Measurements from ENCODE around the gene FGF12. TPM values are rescaled to one million over a fixed set of nuclear protein-coding genes. Genes with fewer than 3 reads are reported as not detected.
A peak's percentile ranks its signal among the peaks of the same experiment; 100 is the strongest.

Gene FGF12
- total and polyA plus RNA-seq, 10 donors, result 3.7 to 53.3 (median 19.1) TPM

DNA sequence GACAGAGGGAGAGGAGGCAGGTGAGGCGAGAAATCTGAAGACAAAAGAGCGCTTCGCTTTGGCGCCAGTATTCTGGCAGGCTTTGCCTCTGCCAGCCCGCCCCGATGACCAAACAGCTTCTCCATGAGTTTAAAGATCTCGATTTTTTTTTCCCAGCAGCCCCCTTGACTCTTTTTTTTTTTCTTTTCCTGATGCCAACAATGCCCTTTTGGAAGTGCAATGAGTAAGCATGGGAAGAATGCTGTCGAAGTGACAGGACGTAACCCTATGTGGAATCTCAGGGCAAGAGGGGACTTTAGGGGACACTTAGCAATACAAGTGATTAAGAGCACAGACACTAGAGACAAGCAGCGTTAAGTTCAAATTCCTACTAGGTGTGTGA, 211.7 kb downstream of the FGF12 start:
- 13 to 17% (median 15%) methylated on average over 10 of the region's 10 CpGs for WGBS, 5 donors
- peaks cover 0 to 3% (median 0%) of the 10 kb centered on the region in 8 donors for H3K9me3 ChIP-seq
- peaks cover 0 to 23% (median 8%) of the 10 kb centered on the region in 6 donors for H3K4me1 ChIP-seq
- no peak overlapping the region for H3K27ac ChIP-seq
- peaks cover 0 to 58% (median 23%) of the 10 kb centered on the region in 7 donors for H3K27me3 ChIP-seq (replicated peaks in 1 of 7)
- no peak for DNase-seq
- TF ChIP-seq POLR2AphosphoS5 (IDR thresholded peaks at IDR 0.05) (no peak), POLR2A (IDR thresholded peaks at IDR 0.05) (no peak)
- TF ChIP-seq, protein P1, sequence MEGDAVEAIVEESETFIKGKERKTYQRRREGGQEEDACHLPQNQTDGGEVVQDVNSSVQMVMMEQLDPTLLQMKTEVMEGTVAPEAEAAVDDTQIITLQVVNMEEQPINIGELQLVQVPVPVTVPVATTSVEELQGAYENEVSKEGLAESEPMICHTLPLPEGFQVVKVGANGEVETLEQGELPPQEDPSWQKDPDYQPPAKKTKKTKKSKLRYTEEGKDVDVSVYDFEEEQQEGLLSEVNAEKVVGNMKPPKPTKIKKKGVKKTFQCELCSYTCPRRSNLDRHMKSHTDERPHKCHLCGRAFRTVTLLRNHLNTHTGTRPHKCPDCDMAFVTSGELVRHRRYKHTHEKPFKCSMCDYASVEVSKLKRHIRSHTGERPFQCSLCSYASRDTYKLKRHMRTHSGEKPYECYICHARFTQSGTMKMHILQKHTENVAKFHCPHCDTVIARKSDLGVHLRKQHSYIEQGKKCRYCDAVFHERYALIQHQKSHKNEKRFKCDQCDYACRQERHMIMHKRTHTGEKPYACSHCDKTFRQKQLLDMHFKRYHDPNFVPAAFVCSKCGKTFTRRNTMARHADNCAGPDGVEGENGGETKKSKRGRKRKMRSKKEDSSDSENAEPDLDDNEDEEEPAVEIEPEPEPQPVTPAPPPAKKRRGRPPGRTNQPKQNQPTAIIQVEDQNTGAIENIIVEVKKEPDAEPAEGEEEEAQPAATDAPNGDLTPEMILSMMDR (IDR thresholded peaks at IDR 0.05 in 8 of 11, conservative IDR thresholded peaks at IDR 0.05 in 3 of 11), result no peak
- no peaks in the 10 kb centered on the region for H3K36me3 ChIP-seq
- peak overlapping the region in 5 of 8 donors; percentile 38 to 70 (median 50) for H3K4me3 ChIP-seq
- intact Hi-C loops (cut with DNase I; ENCODE audit: low total_unique reads), result no loop called here

GRCh38 chr3:192514754-192515663, 212.3 kb downstream of the FGF12 start:
- peaks cover 0 to 58% (median 23%) of the 10 kb centered on the region in 7 donors for H3K27me3 ChIP-seq (replicated peaks in 1 of 7)
- 5 to 13% (median 5%) methylated on average over 39 to 74 of the region's 74 CpGs for WGBS, 5 donors
- no peaks in the 10 kb centered on the region for H3K36me3 ChIP-seq
- H3K4me3 ChIP-seq, result peak overlapping the region; percentile 12 to 70 (median 44)
- peak in 2 of 3 donors; percentile 33 to 60 for TF ChIP-seq POLR2AphosphoS5 (IDR thresholded peaks at IDR 0.05)
- TF ChIP-seq, protein P1 (IDR thresholded peaks at IDR 0.05 in 8 of 11, conservative IDR thresholded peaks at IDR 0.05 in 3 of 11), result peak in 3 of 11 experiments; percentile 16 to 36 (median 17)
- no peak for TF ChIP-seq POLR2A (IDR thresholded peaks at IDR 0.05)
- H3K4me1 ChIP-seq, result peaks cover 0 to 23% (median 8%) of the 10 kb centered on the region in 6 donors
- H3K9me3 ChIP-seq, result peaks cover 0 to 7% (median 0%) of the 10 kb centered on the region in 8 donors
- peak; percentile 74 for DNase-seq
- H3K27ac ChIP-seq, result no peak overlapping the region
- intact Hi-C loops (cut with DNase I; ENCODE audit: low total_unique reads), result no loop called here

DNA sequence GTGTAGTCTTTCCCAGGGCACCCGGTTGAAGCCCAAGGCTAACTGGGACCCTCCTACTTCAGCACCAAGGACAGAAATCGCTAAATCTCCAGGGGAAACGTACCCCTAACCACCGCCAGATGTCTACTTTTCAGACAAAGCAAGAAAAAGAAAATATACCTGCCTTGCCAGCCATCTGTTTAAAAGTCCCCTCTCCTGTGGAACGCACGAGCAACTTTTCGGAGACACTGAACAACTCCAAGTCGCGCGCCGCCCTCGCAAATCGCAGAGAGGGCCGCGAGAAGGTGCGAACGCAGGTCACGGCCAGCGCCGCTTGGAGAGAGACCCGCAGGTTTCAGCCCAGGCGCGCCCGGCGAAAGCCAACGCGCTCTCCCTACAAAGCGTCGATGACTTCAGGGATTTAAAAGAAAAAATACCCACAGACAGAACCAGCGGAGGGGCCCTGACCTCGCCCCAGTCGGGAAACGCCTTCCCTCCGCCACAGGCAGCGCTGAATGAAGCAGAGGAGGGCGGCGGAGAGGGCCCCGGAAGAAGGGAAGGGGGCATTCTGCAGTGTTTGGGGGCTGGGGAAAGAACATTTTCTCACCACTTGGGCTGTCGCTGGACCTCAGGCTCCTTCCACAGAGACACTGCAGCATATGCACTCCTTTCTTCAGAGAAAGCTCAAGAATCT, 213.1 kb downstream of the FGF12 start:
- H3K4me1 ChIP-seq, result peaks cover 0 to 23% (median 8%) of the 10 kb centered on the region in 6 donors
- H3K9me3 ChIP-seq, result peaks cover 0 to 7% (median 0%) of the 10 kb centered on the region in 8 donors
- TF ChIP-seq POLR2AphosphoS5 (IDR thresholded peaks at IDR 0.05), result no peak
- no peak for TF ChIP-seq POLR2A (IDR thresholded peaks at IDR 0.05)
- TF ChIP-seq, protein P1 (IDR thresholded peaks at IDR 0.05 in 8 of 11, conservative IDR thresholded peaks at IDR 0.05 in 3 of 11), result no peak
- no peak overlapping the region for H3K27ac ChIP-seq
- peaks cover 0 to 58% (median 23%) of the 10 kb centered on the region in 7 donors for H3K27me3 ChIP-seq (replicated peaks in 1 of 7)
- intact Hi-C loops (cut with DNase I; ENCODE audit: low total_unique reads), result no loop called here
- H3K4me3 ChIP-seq, result peak overlapping the region in 7 of 8 donors; percentile 38 to 70 (median 45)
- peak; percentile 65 for DNase-seq
- 4 to 11% (median 6%) methylated on average over 31 to 39 of the region's 39 CpGs for WGBS, 5 donors
- H3K36me3 ChIP-seq, result no peaks in the 10 kb centered on the region
